Psoas muscle (tissue), 8 donors: ENCODE data around the gene AOPEP. TPM values are rescaled to one million over a fixed set of nuclear protein-coding genes. Genes with fewer than 3 reads are reported as not detected.

Experiments
- ATAC-seq, 4 donors: fragments of 200-7000 bp; cut with Tn5 transposase; one replicate each; pipeline ENCODE4 v1.9.1; 2020; ENCODE audit warnings: moderate library complexity in 3 of 4, mild to moderate bottlenecking in 2 of 4
- DNase-seq, 2 donors: peaks; one replicate each; pipeline ENCODE4 v3.0.0-alpha.2; 2020
- H3K27ac ChIP-seq: fragments of 200-600 bp; one replicate; pipeline ENCODE4 v1.8.0; 2022
- H3K27me3 ChIP-seq, 3 donors: fragments of 200-600 bp in 1 of 3; one replicate each; pipeline versions ENCODE4 v1.6.1 to v1.8.0; 2013 to 2022; ENCODE audit warnings: low read length in 2 of 3, mild to moderate bottlenecking in 2 of 3, moderate library complexity in 1 of 3; ENCODE audit not compliant: insufficient read depth in 3 of 3
- H3K36me3 ChIP-seq, 2 donors: fragments of 200-600 bp in 1 of 2; one replicate each; pipeline versions ENCODE4 v1.6.1 to v1.8.0; 2013 to 2022; ENCODE audit warnings: low read depth in 1 of 2, mild to moderate bottlenecking in 1 of 2, moderate library complexity in 1 of 2; ENCODE audit not compliant: insufficient read depth in 1 of 2
- H3K4me1 ChIP-seq: fragments of 200-600 bp; one replicate; pipeline ENCODE4 v1.8.0; 2022
- H3K4me3 ChIP-seq: fragments of 200-600 bp; one replicate; pipeline ENCODE4 v1.8.0; 2022; ENCODE audit warnings: mild to moderate bottlenecking
- H3K9me3 ChIP-seq: fragments of 200-600 bp; one replicate; pipeline ENCODE4 v1.8.0; 2022
- CTCF ChIP-seq: fragments of 200-600 bp; IDR thresholded peaks from one replicate; pipeline ENCODE4 v1.8.0; 2022; ENCODE audit warnings: antibody characterized with exemption
- WGBS, 3 donors: extraction: QIAGEN DNeasy Blood & Tissue Kit; methylation state at CpG; one replicate each; pipeline versions ENCODE4 v1.1.6 to v1.1.7; 2013; 5-methylcytosine and 5-hydroxymethylcytosine counted together
- intact Hi-C, 2 donors: fragments of 100-400 bp; cut with DNase I; formaldehyde crosslinking; loops; one replicate each; pipeline versions ENCODE4 v1.11.0 to v1.14.2; 2022
- polyA plus RNA-seq, 3 donors: library from polyadenylated mRNA; stranded (reverse); fragments of 200-250 nt; gene quantifications; one replicate each; pipeline ENCODE4 v1.2.3, GENCODE V29; 2013
- total RNA-seq, 4 donors: library from RNA; stranded (reverse); fragmentation: NEBNext Ultra II Directional in 2 of 4; extraction: Animal tissue kit (Norgen Biotek cat#: 25700) in 2 of 4; gene quantifications; one replicate each; pipeline versions ENCODE4 v1.2.1 to v1.2.4, GENCODE V29; 2021 to 2023
- donor health status: healthy with polysubstance abuse.
- donor health status: DM: no; HTN: no; CAD: no; lungs with moderate emphysema.
- donor health status: Bipolar disorder and iron deficiency.
- donor health status: healthy.
- donor health status: DM: yes; HTN: yes; CAD: no.
- donor health status: DM: no; HTN: no; CAD: no.
- donor health status: DM: no; HTN: no; CAD: no.
- donor health status: DM: yes; HTN: yes; CAD: no.

Gene AOPEP
- total and polyA plus RNA-seq, 7 donors = 46.4 to 96.9 (median 78.6) TPM

GRCh38 chr9:94922691-94923107, 196.2 kb downstream of the AOPEP start:
- Histone ChIP-seq H3K9me3 (no peaks in the 10 kb centered on the region), H3K4me3 (peak overlapping the region; percentile 0), H3K36me3 (no peaks in the 10 kb centered on the region), H3K4me1 (peaks cover 28% of the 10 kb centered on the region), H3K27ac (peak overlapping the region; percentile 65), H3K27me3 (no peaks in the 10 kb centered on the region)
- 25 to 47% (median 27%) methylated on average over 5 of the region's 5 CpGs for WGBS, 3 donors
- no peak for TF ChIP-seq CTCF
- intact Hi-C loops = no loop called here
- ATAC-seq (peak; percentile 36 to 72 (median 62)), DNase-seq (peak in 1 of 2 donors; percentile 40)

GRCh38 chr9:94923326-94924089, 197.0 kb downstream of the AOPEP start:
- H3K9me3 ChIP-seq = no peaks in the 10 kb centered on the region
- no peaks in the 10 kb centered on the region for H3K27me3 ChIP-seq
- H3K4me3 ChIP-seq = no peak overlapping the region
- H3K36me3 ChIP-seq = no peaks in the 10 kb centered on the region
- no peak for TF ChIP-seq CTCF
- WGBS, 3 donors = 58 to 83% (median 61%) methylated on average over 11 of the region's 11 CpGs
- peak overlapping the region; percentile 65 for H3K27ac ChIP-seq
- intact Hi-C loops = loop anchor here in 1 of 2 donors (2.0 kb wide), 1 partner anchor 21 kb away; no protein-coding TSS in a partner anchor
- DNase-seq = no peak
- no peak for ATAC-seq
- peaks cover 28% of the 10 kb centered on the region for H3K4me1 ChIP-seq

- Histone ChIP-seq H3K4me1 (peaks cover 28% of the 10 kb centered on the region), H3K27me3 (no peaks in the 10 kb centered on the region), H3K27ac (no peak overlapping the region), H3K4me3 (no peak overlapping the region), H3K36me3 (no peaks in the 10 kb centered on the region), H3K9me3 (no peaks in the 10 kb centered on the region)
- no peak for ATAC-seq
- no peak for DNase-seq
- TF ChIP-seq CTCF = no peak
- 91 to 98% (median 92%) methylated on average over 10 of the region's 10 CpGs for WGBS, 3 donors
- intact Hi-C loops = loop anchor here in 1 of 2 donors (2.0 kb wide), 1 partner anchor 19 kb away; no protein-coding TSS in a partner anchor
Measured at GRCh38 chr9:94925751-94926430, 199.4 kb downstream of the AOPEP start.

GRCh38 chr9:94926431-94926800, 199.9 kb downstream of the AOPEP start:
- WGBS, 3 donors = 72 to 91% (median 78%) methylated on average over 7 of the region's 7 CpGs
- H3K9me3 ChIP-seq = no peaks in the 10 kb centered on the region
- H3K27ac ChIP-seq = no peak overlapping the region
- intact Hi-C loops = no loop called here
- H3K4me3 ChIP-seq = no peak overlapping the region
- H3K27me3 ChIP-seq = no peaks in the 10 kb centered on the region
- peaks cover 24% of the 10 kb centered on the region for H3K4me1 ChIP-seq
- ATAC-seq (no peak), DNase-seq (no peak)
- no peak for TF ChIP-seq CTCF
- H3K36me3 ChIP-seq = no peaks in the 10 kb centered on the region
